OCI-LY3 (cell line): ENCODE measurements around the gene SORL1.
A peak's percentile ranks its signal among the peaks of the same experiment; 100 is the strongest.

Source experiments
- H2AFZ ChIP-seq: fragments of 200-600, 300-600 bp; shearing (Covaris generic); 2 replicates; pipeline ENCODE4 v1.6.0; 2014; ENCODE audit warnings: antibody characterized with exemption, low read depth, low read length
- H3K27ac ChIP-seq: fragments of 200-600, 300-600 bp; sonication (generic); 2 replicates; pipeline ENCODE4 v1.5.1; 2014; ENCODE audit warnings: mild to moderate bottlenecking, low read length, moderate library complexity, mixed read lengths
- H3K27me3 ChIP-seq: fragments of 200-600, 300-600 bp; sonication (generic); 2 replicates; pipeline ENCODE4 v1.6.1; 2014; ENCODE audit warnings: low read depth, low read length, mixed read lengths
- H3K36me3 ChIP-seq: fragments of 200-600, 300-600 bp; sonication (generic); replicated peaks from 2 replicates; pipeline ENCODE3; 2014; ENCODE audit warnings: low read depth, low read length, mixed read lengths
- H3K4me1 ChIP-seq: fragments of 300-600, 200-600 bp; sonication (generic); 2 replicates; pipeline ENCODE4 v1.6.1; 2014; ENCODE audit warnings: low read length, mixed read lengths
- H3K4me2 ChIP-seq: fragments of 200-600, 300-600 bp; sonication (generic); 2 replicates; pipeline ENCODE4 v1.6.1; 2014; ENCODE audit warnings: low read length, mixed read lengths
- H3K4me3 ChIP-seq: fragments of 300-600, 200-600 bp; sonication (generic); 2 replicates; pipeline ENCODE4 v1.5.1; 2014; ENCODE audit warnings: antibody characterized with exemption, mild to moderate bottlenecking, low read length, moderate library complexity
- H3K79me2 ChIP-seq: fragments of 300-600, 200-600 bp; shearing (Covaris generic); 2 replicates; pipeline ENCODE4 v1.6.1; 2014; ENCODE audit warnings: mild to moderate bottlenecking, low read length, mixed read lengths
- H3K9ac ChIP-seq: fragments of 300-600, 200-600 bp; shearing (Covaris generic); 2 replicates; pipeline ENCODE4 v1.6.0; 2014; ENCODE audit warnings: mild to moderate bottlenecking, low read length, moderate library complexity
- H3K9me3 ChIP-seq: fragments of 200-600, 300-600 bp; shearing (Covaris generic); 2 replicates; pipeline ENCODE4 v1.6.1; 2014; ENCODE audit warnings: low read length, mixed read lengths; ENCODE audit not compliant: insufficient read depth
- H4K20me1 ChIP-seq: fragments of 200-600, 300-600 bp; sonication (generic); 2 replicates; pipeline ENCODE4 v1.6.1; 2016; ENCODE audit warnings: low read length, mixed read lengths; ENCODE audit not compliant: insufficient read depth
- CTCF ChIP-seq: fragments of 200-600, 300-600 bp; sonication (generic); IDR thresholded peaks from 2 replicates; pipeline ENCODE4 v1.5.1; 2014; ENCODE audit warnings: antibody characterized with exemption, low read length, low read depth
- EZH2phosphoT487 ChIP-seq: fragments of 200-600 bp; shearing (Covaris generic); IDR thresholded peaks from 2 replicates; pipeline ENCODE4 v1.6.1; 2018; ENCODE audit warnings: antibody characterized with exemption, mixed run types, low read depth

Gene SORL1

GRCh38 chr11:121654259-121654842 lies 202.2 kb downstream of the SORL1 start:
- H3K27me3 ChIP-seq, result 0 out of 2 replicates have a peak, but pooled peaks cover 5% of the 10 kb centered on the region
- H3K36me3 ChIP-seq, result no peaks in the 10 kb centered on the region
- H3K79me2 ChIP-seq, result no peaks in the 10 kb centered on the region
- no peak for TF ChIP-seq CTCF
- TF ChIP-seq EZH2phosphoT487, result no peak
- no peak overlapping the region for H3K4me3 ChIP-seq
- no peak overlapping the region for H3K4me2 ChIP-seq
- peaks cover 33% of the 10 kb centered on the region for H3K4me1 ChIP-seq
- no peak overlapping the region for H3K27ac ChIP-seq
- no peaks in the 10 kb centered on the region for H4K20me1 ChIP-seq
- H3K9me3 ChIP-seq, result no peaks in the 10 kb centered on the region
- no peak overlapping the region for H3K9ac ChIP-seq
- no peak overlapping the region for H2AFZ ChIP-seq

GRCh38 chr11:121654843-121655536 lies 202.9 kb downstream of the SORL1 start:
- H3K9ac ChIP-seq, result peak overlapping the region; percentile 68
- peak overlapping the region; percentile 80 for H3K4me3 ChIP-seq
- no peaks in the 10 kb centered on the region for H4K20me1 ChIP-seq
- H3K27me3 ChIP-seq, result 0 out of 2 replicates have a peak, but pooled peaks cover 5% of the 10 kb centered on the region
- peak overlapping the region; percentile 74 for H3K4me2 ChIP-seq
- no peak for TF ChIP-seq CTCF
- no peak for TF ChIP-seq EZH2phosphoT487
- no peaks in the 10 kb centered on the region for H3K36me3 ChIP-seq
- peaks cover 29% of the 10 kb centered on the region for H3K4me1 ChIP-seq
- H3K79me2 ChIP-seq, result no peaks in the 10 kb centered on the region
- no peaks in the 10 kb centered on the region for H3K9me3 ChIP-seq
- H2AFZ ChIP-seq, result peak overlapping the region; percentile 69; the same call in 1 of the 2 replicates
- no peak overlapping the region for H3K27ac ChIP-seq

- peak overlapping the region; percentile 80 for H3K4me3 ChIP-seq
- H3K27me3 ChIP-seq, result 0 out of 2 replicates have a peak, but pooled peaks cover 5% of the 10 kb centered on the region
- no peaks in the 10 kb centered on the region for H3K79me2 ChIP-seq
- peak overlapping the region; percentile 74 for H3K4me2 ChIP-seq
- TF ChIP-seq CTCF, result peak; percentile 83
- TF ChIP-seq EZH2phosphoT487, result no peak
- H3K9me3 ChIP-seq, result no peaks in the 10 kb centered on the region
- H4K20me1 ChIP-seq, result no peaks in the 10 kb centered on the region
- no peaks in the 10 kb centered on the region for H3K36me3 ChIP-seq
- H3K4me1 ChIP-seq, result peaks cover 22% of the 10 kb centered on the region
- peak overlapping the region; percentile 31; the same call in 1 of the 2 replicates for H3K27ac ChIP-seq
- peak overlapping the region; percentile 68 for H3K9ac ChIP-seq
- H2AFZ ChIP-seq, result peak overlapping the region; percentile 71
These were observed 203.6 kb downstream of the SORL1 start for GRCh38 chr11:121655537-121656327.
